Adrenal gland (tissue), 12 donors: Measurements from ENCODE around the gene ATP9B. TPM values are rescaled to one million over a fixed set of nuclear protein-coding genes. Genes with fewer than 3 reads are reported as not detected.

Experiments
- DNase-seq, 7 donors: peaks; one replicate each; pipeline ENCODE4 v3.0.0-alpha.2; 2019 to 2020
- H3K27ac ChIP-seq, 5 donors: fragments of 200-600 bp; sonication (generic) in 4 of 5; 1 replicate in 3 of 5; 2 replicates in 2 of 5; pipeline versions ENCODE4 v1.5.1 to v1.8.0; 2016 to 2020; ENCODE audit warnings: mild to moderate bottlenecking in 1 of 5
- H3K27me3 ChIP-seq: fragments of 200-600 bp; 2 replicates; pipeline ENCODE4 v1.8.0; 2021
- H3K36me3 ChIP-seq, 2 donors: fragments of 200-600 bp; replicated peaks in 1 of 2; 1 replicate in 1 of 2; 2 replicates in 1 of 2; pipeline versions ENCODE4 v1.5.1 to v1.8.0; 2018 to 2022
- H3K4me1 ChIP-seq, 2 donors: fragments of 200-600 bp; replicated peaks in 1 of 2; 1 replicate in 1 of 2; 2 replicates in 1 of 2; pipeline versions ENCODE4 v1.5.1 to v1.8.0; 2018 to 2021
- H3K4me3 ChIP-seq, 4 donors: fragments of 200-600 bp; sonication (generic) in 3 of 4; one replicate each; pipeline ENCODE4 v1.5.1; 2016 to 2018
- H3K9me3 ChIP-seq, 3 donors: fragments of 200-600 bp; sonication (generic) in 1 of 3; replicated peaks in 1 of 3; 1 replicate in 2 of 3; 2 replicates in 1 of 3; pipeline versions ENCODE4 v1.5.1 to v1.8.0; 2016 to 2021
- CTCF ChIP-seq, 6 experiments: fragments of 450-650 bp in 4 of 6; fragments of 200-600 bp in 2 of 6; sonication (generic) in 1 of 6; IDR thresholded peaks; 1 replicate in 5 of 6; 2 replicates in 1 of 6; pipeline versions ENCODE4 v1.5.1 to v1.8.0; 2016 to 2021; ENCODE audit warnings: antibody characterized with exemption in 6 of 6, mild to moderate bottlenecking in 2 of 6, moderate library complexity in 1 of 6
- POLR2A ChIP-seq, 2 donors: fragments of 450-650 bp; IDR thresholded peaks; one replicate each; pipeline ENCODE4 v1.6.1; 2017; ENCODE audit warnings: antibody characterized with exemption in 2 of 2, mild to moderate bottlenecking in 2 of 2, moderate library complexity in 1 of 2
- WGBS, 4 donors: extraction: QIAGEN DNeasy Blood & Tissue Kit in 2 of 4; methylation state at CpG; one replicate each; pipeline versions ENCODE4 v1.1.5 to v1.1.7; 2013 to 2017; 5-methylcytosine and 5-hydroxymethylcytosine counted together
- intact Hi-C, 2 donors: fragments of 100-400 bp; cut with DNase I; formaldehyde crosslinking; loops; one replicate each; pipeline versions ENCODE4 v1.14.1 to v1.15.0; 2022 to 2023
- polyA plus RNA-seq, 3 donors: library from polyadenylated mRNA; stranded (reverse); fragments of 200-250 nt in 2 of 3; fragments of 350-450 nt in 1 of 3; fragmentation: Illumina TruSeq in 1 of 3; extraction: RNeasy Lipid Tissue Mini Kit (QIAGEN cat#74804) in 1 of 3; gene quantifications; one replicate each; pipeline ENCODE4 v1.2.3, GENCODE V29; 2013 to 2014
- total RNA-seq, 9 donors: library from RNA; depleted of rRNA in 4 of 9; stranded (reverse); fragments of >200 nt in 4 of 9; fragments of 120-200 nt in 1 of 9; fragmentation: NEBNext Ultra II Directional in 1 of 9; extraction: Animal tissue kit (Norgen Biotek cat#: 25700) in 1 of 9; gene quantifications; one replicate each; pipeline versions ENCODE4 v1.1.0 to v1.2.4, GENCODE V29; 2013 to 2023
- donor health status: healthy with polysubstance abuse.
- donor health status: Bipolar disorder and iron deficiency.
- donor health status: DM: yes; HTN: yes; CAD: no.
- donor health status: DM: no; HTN: no; CAD: no.
- donor health status: DM: no; HTN: no; CAD: no.
- donor health status: DM: yes; HTN: yes; CAD: no.

The ATP9B gene
- total and polyA plus RNA-seq, 12 donors: 16.3 to 36.0 (median 27.7) TPM

GRCh38 chr18:79195716-79196683, 126.8 kb downstream of the ATP9B start:
- Histone ChIP-seq H3K4me3 (no peak overlapping the region), H3K27ac (no peak overlapping the region), H3K27me3 (no peaks in the 10 kb centered on the region), H3K4me1 (no peaks in the 10 kb centered on the region), H3K9me3 (no peaks in the 10 kb centered on the region), H3K36me3 (peaks cover 0 to 9% of the 10 kb centered on the region in 2 donors)
- no peak for DNase-seq
- intact Hi-C loops: no loop called here
- TF ChIP-seq CTCF (IDR thresholded peaks at IDR 0.05): no peak
- no peak for TF ChIP-seq POLR2A (IDR thresholded peaks at IDR 0.05)
- 90 to 95% (median 94%) methylated on average over 10 of the region's 10 CpGs for WGBS, 4 donors

DNA sequence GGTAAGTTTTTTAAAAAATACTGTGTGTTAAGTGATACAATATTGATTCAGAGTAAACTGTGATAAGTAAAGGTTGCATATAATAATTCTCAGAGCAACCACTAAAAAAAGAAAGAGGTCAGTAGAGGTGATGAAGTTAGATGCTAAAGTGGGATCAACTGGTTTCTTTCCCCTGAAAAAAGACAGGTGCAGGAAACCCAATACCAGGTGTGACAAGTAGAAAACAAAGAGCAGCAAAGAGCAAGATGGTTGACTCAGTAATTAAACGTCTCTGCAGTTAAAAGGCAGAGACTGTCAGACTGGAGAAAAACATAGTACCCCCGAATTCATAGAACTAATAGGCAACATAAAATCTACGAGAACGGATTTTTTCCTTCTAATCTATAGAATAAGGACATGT, 128.3 kb downstream of the ATP9B start:
- intact Hi-C loops: no loop called here
- WGBS, 4 donors: 90 to 95% (median 91%) methylated on average over 4 of the region's 4 CpGs
- no peaks in the 10 kb centered on the region for H3K4me1 ChIP-seq
- H3K27ac ChIP-seq: no peak overlapping the region
- no peaks in the 10 kb centered on the region for H3K9me3 ChIP-seq
- H3K4me3 ChIP-seq: no peak overlapping the region
- no peaks in the 10 kb centered on the region for H3K27me3 ChIP-seq
- peaks cover 0 to 9% of the 10 kb centered on the region in 2 donors for H3K36me3 ChIP-seq
- TF ChIP-seq POLR2A (IDR thresholded peaks at IDR 0.05) (no peak), CTCF (IDR thresholded peaks at IDR 0.05) (no peak)
- DNase-seq: no peak

DNA sequence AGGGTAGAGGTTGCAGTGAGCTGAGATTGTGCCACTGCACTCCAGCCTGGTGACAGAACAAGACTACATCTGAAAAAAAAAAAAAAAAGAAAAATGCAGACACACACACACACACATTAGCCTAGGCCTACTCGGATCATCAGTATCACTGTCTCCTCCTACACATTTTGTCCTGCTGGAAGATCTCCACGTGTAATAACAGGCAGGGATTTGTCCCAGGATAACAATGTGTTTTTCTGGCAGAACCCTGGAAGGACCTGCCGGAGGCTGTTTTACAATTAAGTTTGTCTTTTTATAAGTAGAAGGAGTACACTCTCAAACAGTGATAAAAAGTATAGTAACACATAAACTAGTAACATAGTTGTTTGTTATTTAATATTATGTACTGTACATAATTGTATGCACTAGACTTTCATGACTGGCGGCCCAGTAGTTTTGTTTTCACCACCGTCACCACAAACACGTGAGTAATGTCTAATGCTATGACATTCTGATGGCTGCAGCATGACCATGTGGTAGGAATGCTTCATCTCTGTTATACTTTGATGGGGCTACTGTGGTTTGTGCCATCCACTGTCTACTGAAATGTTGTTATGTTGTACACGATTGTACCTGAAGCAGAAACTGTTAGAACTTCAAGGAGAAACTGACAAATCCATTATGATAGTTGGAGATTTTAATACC, 130.6 kb downstream of the ATP9B start:
- TF ChIP-seq CTCF (IDR thresholded peaks at IDR 0.05): no peak
- no peak for TF ChIP-seq POLR2A (IDR thresholded peaks at IDR 0.05)
- Histone ChIP-seq H3K36me3 (peaks cover 0 to 2% of the 10 kb centered on the region in 2 donors), H3K4me1 (no peaks in the 10 kb centered on the region), H3K27me3 (no peaks in the 10 kb centered on the region), H3K4me3 (no peak overlapping the region), H3K27ac (no peak overlapping the region), H3K9me3 (no peaks in the 10 kb centered on the region)
- intact Hi-C loops: no loop called here
- 75 to 83% (median 83%) methylated on average over 7 of the region's 7 CpGs for WGBS, 4 donors
- DNase-seq: no peak

DNA sequence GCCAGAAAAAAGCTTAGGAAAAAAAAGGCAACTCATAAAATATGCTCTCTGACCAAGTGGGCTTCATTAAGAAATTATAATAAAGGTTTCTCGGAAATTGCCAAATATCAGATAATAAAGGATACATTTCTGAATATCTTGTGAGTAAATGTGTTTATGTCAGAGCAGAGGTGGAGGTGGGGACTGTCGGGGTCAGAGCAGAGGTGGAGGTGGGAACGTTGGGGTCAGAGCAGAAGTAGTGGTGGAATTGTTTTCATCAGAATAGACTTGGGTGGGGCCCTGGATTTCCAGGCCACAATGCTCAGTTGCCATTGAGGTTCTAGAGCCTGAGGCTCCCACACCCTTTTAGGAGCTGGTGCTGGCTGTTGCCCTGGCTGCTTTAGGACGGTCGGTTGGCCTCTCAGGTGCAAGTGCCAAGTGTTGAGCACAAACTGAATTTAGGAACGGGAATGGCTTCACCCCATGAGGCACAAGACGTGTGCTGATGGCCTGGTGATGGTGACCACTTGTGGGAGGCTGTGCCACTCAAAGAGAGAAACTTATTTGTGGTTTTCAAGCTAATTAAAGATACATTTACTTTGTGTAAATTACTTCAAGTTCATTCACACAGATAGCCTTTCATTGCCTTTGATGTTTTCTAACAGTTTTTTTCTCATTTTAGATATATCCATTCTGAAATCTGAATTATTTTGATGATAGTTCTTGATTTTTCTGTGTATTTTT, 131.5 kb downstream of the ATP9B start:
- TF ChIP-seq POLR2A (IDR thresholded peaks at IDR 0.05) (no peak), CTCF (IDR thresholded peaks at IDR 0.05) (no peak)
- DNase-seq: peak in 5 of 7 donors; percentile 33 to 51 (median 40)
- H3K4me3 ChIP-seq: no peak overlapping the region
- no peaks in the 10 kb centered on the region for H3K36me3 ChIP-seq
- no peaks in the 10 kb centered on the region for H3K4me1 ChIP-seq
- intact Hi-C loops: no loop called here
- H3K27ac ChIP-seq: no peak overlapping the region
- H3K27me3 ChIP-seq: no peaks in the 10 kb centered on the region
- no peaks in the 10 kb centered on the region for H3K9me3 ChIP-seq
- 85 to 89% (median 87%) methylated on average over 7 of the region's 7 CpGs for WGBS, 4 donors
